Stimulated activated CD4-positive, alpha-beta T cell treated with anti-CD3 and anti-CD28 coated beads, Interleukin-12 subunit alpha, Interleukin-12 subunit beta, amount 100 ng/mL, for 48 hours (primary cell): Measurements from ENCODE around the gene CNTNAP2.

Experiments used
- DNase-seq, 3 donors: peaks; one replicate each; pipeline ENCODE4 v3.0.0-alpha.2; 2020; ENCODE audit warnings: low read depth in 2 of 3, low spot score in 1 of 3

CNTNAP2 gene

GRCh38 chr7:147878912-147879661 is 1762.5 kb downstream of the CNTNAP2 start:
- no peak for DNase-seq

DNA sequence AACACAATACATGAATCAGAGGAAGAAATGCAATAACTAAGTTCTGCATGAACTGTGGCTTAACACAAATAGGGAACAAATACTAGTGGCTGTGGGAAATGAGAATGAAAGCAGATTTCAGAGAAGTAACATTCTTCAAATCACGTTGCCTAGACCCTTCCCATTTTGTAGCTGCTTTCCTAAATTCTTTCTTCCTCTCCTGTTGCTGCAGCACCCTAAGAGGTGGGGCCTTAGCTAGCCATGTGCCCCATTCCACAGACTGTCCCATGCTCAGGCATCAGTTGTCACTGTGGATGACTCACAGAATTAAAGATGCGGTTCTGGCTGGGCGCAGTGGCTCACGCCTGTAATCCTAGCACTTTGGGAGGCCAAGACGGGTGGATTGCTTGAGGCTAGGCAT is 1769.3 kb downstream of the CNTNAP2 start:
- no peak for DNase-seq

DNA sequence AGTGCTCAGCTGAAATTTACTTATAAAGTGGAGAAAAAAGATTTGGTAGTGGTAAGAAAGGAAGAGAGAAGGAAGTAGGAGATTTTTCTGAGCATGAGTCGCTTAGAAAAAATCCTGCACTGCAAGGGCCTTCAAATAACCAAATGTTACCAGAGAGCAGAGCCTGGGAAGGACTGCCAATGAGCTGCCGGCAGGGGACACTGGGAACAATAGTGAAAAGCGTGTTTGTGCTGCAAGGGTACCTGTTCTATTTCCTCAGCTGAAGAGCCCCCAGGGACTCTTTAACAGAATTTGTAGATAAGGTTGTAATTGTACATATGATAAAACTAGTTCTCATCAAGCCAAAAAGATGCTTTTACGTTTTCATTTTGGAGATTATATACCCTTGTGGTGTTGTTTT is 1777.7 kb downstream of the CNTNAP2 start:
- DNase-seq = no peak

GRCh38 chr7:147896121-147896520 is 1779.5 kb downstream of the CNTNAP2 start:
- no peak for DNase-seq

DNA sequence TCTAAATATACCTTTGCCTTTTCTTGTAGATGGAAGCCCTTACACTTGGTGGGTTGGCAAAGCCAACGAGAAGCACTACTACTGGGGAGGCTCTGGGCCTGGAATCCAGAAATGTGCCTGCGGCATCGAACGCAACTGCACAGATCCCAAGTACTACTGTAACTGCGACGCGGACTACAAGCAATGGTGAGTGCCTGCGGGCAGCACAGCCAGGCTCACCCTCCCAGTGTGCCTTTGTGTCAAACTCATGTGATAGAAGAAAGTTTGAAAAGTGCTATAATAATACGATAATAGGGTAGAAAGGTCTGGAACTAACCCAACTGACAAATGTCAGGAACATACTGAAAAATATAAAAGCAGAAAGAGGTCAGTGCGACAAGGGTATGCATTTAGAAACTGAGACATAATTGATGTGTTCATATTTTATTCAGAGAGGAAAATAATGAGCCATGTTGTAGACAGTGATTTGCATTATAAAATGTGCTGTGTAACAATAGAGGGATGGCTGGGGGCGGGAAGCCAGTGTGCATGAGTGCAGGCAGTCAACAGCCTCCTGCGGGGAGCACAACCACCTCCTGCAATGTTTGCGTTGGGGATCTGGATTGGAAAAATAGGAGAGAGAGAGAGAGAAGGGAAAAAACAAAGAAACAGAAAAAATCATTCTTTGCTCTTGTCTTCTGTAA is 1787.1 kb downstream of the CNTNAP2 start:
- DNase-seq = no peak

- DNase-seq = no peak
These were observed 1787.6 kb downstream of the CNTNAP2 start for GRCh38 chr7:147904219-147904576.

GRCh38 chr7:147909431-147910148 is 1793.0 kb downstream of the CNTNAP2 start:
- no peak for DNase-seq

GRCh38 chr7:147911201-147911601 is 1794.6 kb downstream of the CNTNAP2 start:
- no peak for DNase-seq

DNA sequence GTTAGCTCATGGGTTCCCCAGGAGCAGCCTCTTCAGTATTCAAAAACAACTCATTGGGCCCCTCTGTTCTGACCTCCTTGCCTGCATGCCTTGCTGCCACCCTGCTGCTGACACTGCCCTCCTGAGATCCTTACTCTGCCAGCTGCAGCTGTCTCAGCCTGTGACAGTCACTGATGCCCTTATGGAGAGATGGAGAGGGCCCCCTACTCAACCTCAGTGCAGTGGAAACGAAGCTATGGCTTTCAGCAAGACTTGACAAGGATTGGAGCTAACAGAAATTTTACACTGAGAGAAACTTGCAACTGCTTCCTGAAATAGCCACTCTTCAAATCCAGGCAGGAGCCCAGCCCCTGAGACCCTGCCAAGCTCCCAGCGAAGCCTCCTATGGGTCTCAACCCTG is 1795.7 kb downstream of the CNTNAP2 start:
- no peak for DNase-seq

DNA sequence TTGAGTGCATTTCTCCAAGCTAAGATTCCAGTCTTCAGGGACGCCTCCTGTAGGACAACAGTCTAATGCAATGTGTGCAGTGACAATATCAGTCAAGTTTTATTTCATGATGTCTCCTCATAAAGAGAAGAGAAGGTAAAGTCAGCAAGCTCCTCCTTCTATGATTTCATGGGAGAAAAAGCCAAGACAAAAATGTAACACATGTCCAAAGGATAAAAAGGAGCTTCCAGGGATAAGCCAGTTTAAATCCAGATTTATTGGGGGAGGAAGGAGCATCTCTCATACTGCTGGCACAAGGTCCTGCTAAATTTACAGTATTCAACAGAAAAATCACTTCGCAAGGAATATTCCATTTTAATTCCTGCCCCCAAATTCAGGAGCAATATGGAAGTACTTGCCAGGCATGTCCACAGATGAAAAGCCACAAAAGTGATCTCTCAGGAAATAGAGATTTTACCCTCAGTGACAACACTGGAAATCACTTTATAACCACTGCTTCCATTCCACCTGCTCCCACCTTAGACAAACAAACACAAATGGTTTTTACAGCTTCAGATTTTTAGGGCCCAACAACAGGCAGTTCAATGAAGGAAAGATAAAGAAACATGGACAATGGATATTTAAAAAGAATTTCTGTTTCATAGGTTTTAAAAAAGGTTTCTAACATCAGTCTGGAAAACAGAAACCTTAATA is 1796.5 kb downstream of the CNTNAP2 start:
- DNase-seq = no peak

GRCh38 chr7:147915781-147916180 is 1799.2 kb downstream of the CNTNAP2 start:
- DNase-seq = no peak

DNA sequence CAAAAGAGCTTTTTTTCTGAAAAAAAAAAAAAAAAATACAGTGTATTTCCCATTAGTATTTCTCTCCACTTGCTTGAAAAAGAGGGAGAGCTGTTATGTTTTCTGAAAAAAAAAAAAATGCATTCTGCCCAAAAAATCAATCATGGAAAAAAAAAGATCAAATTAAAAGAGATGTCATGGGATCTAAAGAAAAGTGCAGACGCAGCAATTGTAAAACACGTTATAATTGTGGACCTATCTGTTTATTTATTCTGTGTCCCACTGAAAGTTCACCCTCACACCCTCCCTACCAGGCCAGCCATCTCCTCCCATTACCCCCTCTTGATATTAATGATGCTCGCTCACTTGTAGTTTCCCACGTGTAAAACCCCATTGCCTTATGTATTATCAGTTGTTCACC is 1800.0 kb downstream of the CNTNAP2 start:
- no peak for DNase-seq

DNA sequence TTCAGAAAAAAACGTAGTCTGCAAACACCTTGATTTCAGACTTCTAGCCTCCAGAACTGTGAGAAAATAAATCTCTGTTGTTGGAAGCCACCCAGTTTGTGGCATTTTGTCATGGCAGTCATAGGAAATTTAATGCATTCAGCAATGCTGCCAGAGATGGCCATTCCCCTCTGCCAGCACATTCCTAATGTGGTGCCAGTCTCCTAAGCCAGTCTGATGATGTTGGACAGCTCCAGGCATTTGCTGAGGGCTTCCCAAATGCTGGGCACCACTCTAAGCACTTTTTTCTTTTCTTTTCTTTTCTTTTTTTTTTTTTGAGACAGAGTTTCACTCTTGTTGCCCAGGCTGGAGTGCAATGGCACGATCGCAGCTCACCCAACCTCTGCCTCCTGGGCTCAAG is 1807.2 kb downstream of the CNTNAP2 start:
- no peak for DNase-seq

- no peak for DNase-seq
These were observed 1820.8 kb downstream of the CNTNAP2 start for GRCh38 chr7:147937428-147937827.

DNA sequence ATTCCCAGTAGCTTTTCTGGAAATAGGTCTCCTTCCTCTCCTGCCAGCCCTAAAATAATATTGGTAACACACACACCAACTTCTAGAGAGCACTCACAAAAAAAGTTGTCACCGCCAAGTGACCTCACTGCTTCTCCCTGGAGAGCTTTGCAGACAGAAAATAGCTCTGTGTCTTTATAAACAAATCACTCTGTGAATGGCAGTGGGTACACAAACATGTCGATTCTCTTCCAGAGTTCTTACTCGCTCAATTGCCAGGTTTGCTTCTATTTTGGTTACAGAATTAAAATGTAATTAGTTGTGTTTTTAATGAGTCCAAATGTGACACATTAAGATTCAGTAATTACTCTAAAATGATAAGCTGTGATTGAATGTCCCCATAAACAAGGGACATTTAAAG is 1824.8 kb downstream of the CNTNAP2 start:
- DNase-seq = no peak

DNA sequence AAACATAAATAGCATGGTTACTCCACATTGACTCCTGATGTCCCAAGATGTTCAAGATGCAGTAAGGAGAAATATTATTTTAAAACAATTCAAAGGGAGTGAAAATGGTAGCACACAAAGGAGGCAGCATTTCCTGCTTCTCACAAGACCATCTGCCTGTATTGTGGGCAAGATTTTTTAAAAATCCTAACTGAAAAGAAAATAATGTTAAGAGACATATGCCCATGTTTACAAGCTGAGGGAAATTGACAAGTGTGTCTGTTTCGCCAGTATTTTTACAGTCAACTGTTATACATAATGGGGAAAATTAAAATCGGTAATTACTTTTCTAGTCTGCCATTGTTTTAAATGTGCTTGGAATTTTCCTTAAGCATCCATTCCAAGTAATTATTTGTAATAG is 1827.7 kb downstream of the CNTNAP2 start:
- no peak for DNase-seq

DNA sequence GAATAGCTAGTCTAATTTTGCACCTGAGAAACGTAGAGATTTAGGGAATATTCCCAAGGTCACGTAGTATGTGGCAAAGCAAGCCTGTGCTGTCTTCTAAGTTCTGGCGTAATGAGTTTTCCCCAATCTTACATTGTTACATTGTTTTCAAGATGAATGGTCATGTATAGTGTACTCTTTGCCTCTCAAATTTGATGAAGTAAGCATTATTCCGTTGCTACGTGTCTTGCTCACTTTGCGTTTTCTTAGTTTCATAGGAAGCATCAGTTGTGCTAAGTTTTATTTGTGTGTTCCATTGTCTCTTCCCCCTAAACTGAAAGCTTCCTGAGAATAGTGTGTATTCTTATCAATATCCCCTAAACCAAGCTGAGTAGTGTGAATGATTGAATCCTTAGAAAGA is 1836.3 kb downstream of the CNTNAP2 start:
- DNase-seq = no peak

DNA sequence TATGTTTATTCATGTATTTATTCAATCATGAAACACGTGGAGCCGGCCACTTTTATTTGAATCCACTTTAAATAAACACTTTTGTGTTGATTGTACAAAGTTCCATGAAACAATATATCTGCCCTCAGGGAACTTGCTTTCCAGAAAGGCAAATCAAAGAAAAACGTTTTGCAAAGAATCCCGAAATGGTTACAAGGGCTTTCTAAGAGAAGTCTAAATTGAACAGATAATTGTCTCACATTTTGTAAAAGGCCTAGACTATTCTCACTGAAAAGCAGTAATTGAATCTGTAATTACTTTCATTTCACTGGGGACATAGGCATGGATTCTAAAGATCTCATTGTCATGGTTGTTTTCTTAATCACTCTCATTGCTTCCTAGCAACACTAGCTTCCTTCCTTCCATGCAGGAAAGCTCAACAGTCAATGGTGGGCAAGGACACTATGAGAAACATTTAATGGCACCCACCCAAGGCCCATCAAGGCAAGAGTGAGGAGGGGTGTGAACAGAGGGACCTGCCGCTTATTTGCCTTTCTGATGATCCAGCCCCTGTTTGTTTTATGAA is 1851.5 kb downstream of the CNTNAP2 start:
- DNase-seq = no peak

GRCh38 chr7:147971606-147972110 is 1855.1 kb downstream of the CNTNAP2 start:
- no peak for DNase-seq

GRCh38 chr7:147978201-147978600 is 1861.6 kb downstream of the CNTNAP2 start:
- DNase-seq = no peak

DNA sequence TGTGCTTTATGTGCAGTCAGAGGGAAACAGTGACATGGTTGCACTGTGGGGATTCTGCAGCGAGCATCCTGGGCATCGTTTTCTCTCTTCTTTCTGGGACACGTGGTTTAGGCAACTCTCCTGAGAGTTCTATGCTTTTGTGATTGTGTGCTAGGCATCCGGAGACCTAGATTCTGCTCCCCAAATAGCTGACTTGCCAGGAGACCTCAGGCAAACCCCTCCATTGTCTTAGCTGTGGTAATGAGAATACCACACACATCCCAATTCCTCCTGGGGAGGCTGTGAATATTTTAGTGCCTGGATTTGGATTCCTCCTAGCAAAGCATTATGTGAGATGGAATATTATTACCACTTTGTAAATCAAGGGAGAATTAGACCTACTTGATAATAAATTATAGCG is 1862.0 kb downstream of the CNTNAP2 start:
- no peak for DNase-seq
